Measurements from ENCODE around the gene KRT34. TPM values are rescaled to one million over a fixed set of nuclear protein-coding genes. Genes with fewer than 3 reads are reported as not detected.
A peak's percentile ranks its signal among the peaks of the same experiment; 100 is the strongest.
"Not testable (repeated sequence)": the region's sequence is repeated elsewhere in the genome, so short reads cannot be mapped to it uniquely, and the experiment has no call there.

The KRT34 gene
- not detected for total RNA-seq

DNA sequence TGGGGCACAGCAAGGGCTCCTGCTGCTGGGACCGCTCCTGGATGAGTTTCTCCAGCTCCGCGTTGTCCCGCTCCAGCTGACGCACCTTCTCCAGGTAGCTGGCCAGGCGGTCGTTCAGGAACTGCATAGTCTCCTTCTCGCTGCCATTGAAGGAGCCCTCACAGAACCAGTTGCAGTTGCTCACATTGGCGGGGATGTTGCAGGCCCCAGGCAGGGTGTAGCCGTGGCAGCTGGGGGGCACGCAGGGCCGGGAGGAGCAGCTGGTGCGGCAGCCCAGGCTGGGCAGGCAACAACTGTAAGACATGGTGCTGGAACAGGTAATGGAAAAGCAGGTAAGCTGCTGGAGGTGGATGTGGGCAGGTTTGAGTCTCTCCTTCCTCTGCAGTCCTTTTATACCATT, at the start of gene KRT34:
KRT34 (minus strand) TSS at position 364 of the 400 bp plus-strand sequence; CDS start at position 304, 60 bp downstream.
- not testable (repeated sequence) for ATAC-seq; DNase-seq (ENCODE audit: low spot score in 2 of 2); H3K27ac Mint-ChIP-seq; H3K36me3 Mint-ChIP-seq
- H3K9me3 Mint-ChIP-seq = peaks cover 7 to 12% of the 10 kb centered on the region in 2 donors

DNA sequence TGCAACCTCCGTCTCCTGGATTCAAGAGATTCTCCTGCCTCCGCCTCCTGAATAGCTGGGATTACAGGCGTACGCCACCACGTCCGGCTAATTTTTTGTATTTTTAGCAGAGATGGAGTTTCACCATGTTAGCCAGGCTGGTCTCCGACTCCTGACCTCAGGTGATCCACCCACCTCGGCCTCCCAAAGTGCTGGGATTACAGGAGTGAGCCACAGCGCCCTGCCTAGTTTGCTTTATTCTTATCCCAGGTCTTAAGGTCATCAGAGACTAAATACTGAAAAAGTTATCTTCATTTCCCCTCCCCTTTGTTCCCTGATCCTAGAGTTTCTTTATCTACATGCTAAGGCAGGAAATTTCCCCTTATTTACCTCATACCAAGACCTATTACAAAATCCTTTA, 48.3 kb upstream of the KRT34 start:
- not testable (repeated sequence) for H3K27ac Mint-ChIP-seq; H3K9me3 Mint-ChIP-seq; H3K36me3 Mint-ChIP-seq; ATAC-seq; DNase-seq (ENCODE audit: low spot score in 2 of 2)

DNA sequence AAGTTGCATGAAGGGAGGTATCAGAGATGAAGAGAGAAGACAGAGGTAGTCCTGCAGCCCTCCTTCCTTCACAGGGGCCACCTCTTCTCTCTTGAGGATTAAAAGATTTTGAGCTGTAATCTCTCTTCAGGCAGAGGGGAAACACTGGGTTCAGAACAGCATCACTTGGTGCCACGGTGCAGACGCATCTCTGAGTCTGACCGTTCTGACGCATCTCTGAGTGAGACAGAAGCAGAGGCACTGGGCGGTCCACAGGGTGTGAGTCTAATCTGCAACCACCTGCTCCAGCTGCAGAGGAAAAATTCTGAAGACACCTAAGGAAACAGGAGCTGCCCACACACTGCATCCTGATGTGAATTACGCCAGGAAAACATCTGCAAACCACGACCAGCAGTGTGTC, 47.6 kb upstream of the KRT34 start:
- DNase-seq (ENCODE audit: low spot score in 2 of 2) (no peak), ATAC-seq (no peak)
- no peaks in the 10 kb centered on the region for H3K9me3 Mint-ChIP-seq
- H3K36me3 Mint-ChIP-seq = no peaks in the 10 kb centered on the region
- H3K27ac Mint-ChIP-seq = no peak overlapping the region

DNA sequence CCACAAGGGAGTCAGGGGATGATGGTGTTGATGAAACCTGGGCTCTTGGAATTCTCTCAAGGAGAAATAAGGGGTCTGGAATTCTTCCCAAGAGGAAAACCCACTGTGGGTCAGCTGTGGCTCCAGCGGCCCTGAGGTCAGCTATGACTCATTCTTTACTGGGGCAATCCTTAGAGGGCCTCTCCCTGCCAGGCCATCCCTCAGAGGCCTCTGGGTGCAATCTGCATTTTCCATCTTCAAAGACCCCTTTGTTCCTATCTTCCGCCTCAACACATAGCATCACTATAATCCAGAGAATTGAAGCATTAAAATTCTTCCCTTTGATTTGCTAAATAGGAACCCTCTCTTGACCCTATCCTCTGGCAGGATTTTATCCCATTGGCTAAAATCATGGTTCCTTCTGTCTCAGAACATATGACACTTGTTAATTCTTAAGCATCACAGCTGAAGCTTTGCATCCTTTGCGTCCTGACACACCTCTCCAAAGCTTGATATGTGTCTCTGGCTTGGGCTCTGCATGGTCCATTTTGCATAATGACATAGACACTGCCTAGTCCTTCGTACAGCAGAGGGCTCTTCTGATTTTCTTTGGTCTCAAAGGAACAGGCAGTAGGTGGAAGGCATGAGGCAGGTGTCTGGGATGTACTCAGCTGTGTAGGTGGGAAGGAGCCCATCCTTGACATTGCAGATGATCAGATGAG, 46.6 kb upstream of the KRT34 start:
- Mint-ChIP-seq H3K36me3 (no peaks in the 10 kb centered on the region), H3K9me3 (no peaks in the 10 kb centered on the region), H3K27ac (peak overlapping the region in 1 of 2 donors; percentile 45)
- DNase-seq (ENCODE audit: low spot score in 2 of 2) = no peak
- ATAC-seq = no peak

DNA sequence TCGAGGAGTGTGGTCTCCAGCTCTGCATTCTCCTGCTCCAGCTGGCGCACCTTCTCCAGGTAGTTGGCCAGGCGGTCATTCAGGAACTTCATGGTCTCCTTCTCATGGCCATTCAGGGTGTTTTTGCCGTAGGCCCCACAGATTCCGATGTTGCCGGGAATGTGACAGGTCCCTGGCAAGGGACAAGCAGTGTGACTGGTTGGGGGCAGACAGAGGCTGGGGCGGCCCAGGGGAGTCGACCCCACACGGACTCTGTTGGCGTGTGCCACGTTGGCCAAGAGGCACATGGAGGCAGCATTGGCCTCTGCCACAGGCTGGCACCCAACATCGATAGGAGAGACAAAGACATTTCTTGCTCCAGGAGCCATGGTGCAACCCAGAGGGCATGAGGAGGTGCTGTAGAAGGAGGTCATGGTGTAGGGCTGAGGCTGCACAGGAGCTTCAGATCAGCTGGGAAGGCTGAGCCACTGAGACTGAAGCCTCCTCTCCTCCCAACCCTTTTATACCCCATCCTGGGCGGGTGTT, 42.1 kb upstream of the KRT34 start, which contains the start of gene KRT37:
KRT37 (minus strand) TSS at position 475 of the 525 bp plus-strand sequence; CDS start at position 413, 62 bp downstream.
- no peak for DNase-seq (ENCODE audit: low spot score in 2 of 2)
- ATAC-seq = no peak
- Mint-ChIP-seq H3K9me3 (no peaks in the 10 kb centered on the region), H3K27ac (peak within 1 kb of the TSS in 1 of 2 donors; percentile 28), H3K36me3 (no peaks in the 10 kb centered on the region)

DNA sequence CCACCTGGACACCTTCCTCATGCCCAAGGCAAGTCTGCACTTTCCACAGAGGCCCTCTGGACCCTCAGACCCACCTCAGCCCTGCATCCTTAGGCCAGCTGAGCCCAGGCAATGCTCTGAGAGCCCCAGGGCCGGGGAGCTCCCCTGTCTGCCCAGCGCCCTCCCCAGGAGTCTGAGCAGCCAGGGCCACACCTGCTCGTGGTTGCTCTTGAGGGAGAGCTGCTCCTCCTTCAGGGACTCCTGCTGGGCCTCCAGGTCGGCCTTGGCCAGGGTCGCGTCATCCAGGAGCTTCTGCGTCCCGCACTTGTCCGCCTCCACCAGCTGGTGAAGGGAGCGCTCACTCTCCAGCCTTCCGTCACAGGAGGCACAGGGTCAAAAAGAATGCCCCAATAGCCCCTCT, 40.5 kb upstream of the KRT34 start:
- not testable (repeated sequence) for H3K27ac Mint-ChIP-seq; H3K36me3 Mint-ChIP-seq; DNase-seq (ENCODE audit: low spot score in 2 of 2); H3K9me3 Mint-ChIP-seq; ATAC-seq

DNA sequence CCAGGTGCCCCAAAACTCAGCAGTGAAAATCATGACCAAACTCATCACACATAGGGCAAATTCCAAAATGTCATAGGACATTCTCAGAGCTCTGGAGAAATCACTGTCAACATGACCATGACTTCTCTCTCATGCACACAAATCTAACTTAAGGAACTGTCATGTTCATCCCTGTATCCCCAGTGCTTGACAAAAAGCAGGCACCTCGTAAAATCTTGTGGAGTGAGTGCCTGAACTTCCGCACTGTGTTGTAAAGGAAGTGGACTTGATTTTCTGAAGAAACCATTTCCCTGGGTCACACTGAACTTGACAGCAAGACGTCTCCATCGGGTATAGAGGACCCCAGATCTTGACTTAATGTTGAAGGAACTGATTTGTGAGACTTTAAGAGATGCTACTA, 39.5 kb upstream of the KRT34 start:
- Mint-ChIP-seq H3K9me3 (no peaks in the 10 kb centered on the region), H3K27ac (peak overlapping the region in 1 of 2 donors; percentile 21), H3K36me3 (no peaks in the 10 kb centered on the region)
- ATAC-seq (no peak), DNase-seq (ENCODE audit: low spot score in 2 of 2) (no peak)

DNA sequence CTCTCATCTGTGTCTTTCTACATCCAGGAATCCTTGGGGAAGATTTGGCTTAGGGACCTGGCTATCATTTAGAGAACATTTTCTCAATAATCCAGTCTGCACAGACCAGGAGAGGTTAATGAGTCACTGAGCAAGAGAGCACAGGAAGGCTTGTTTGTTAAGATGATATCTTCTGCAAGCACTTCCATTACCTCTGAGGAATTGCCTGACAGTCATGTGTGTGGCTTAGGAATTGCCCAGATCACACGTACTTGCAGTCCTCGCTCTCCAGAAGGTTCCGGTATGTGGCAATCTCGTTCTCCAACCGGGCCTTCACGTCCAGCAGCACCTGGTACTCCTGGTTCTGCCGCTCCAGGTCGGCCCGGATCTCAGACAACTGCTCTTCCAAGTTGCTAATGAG, 39.0 kb upstream of the KRT34 start:
- Mint-ChIP-seq H3K36me3 (no peaks in the 10 kb centered on the region), H3K27ac (peak overlapping the region in 1 of 2 donors; percentile 21), H3K9me3 (no peaks in the 10 kb centered on the region)
- DNase-seq (ENCODE audit: low spot score in 2 of 2) (no peak), ATAC-seq (no peak)

DNA sequence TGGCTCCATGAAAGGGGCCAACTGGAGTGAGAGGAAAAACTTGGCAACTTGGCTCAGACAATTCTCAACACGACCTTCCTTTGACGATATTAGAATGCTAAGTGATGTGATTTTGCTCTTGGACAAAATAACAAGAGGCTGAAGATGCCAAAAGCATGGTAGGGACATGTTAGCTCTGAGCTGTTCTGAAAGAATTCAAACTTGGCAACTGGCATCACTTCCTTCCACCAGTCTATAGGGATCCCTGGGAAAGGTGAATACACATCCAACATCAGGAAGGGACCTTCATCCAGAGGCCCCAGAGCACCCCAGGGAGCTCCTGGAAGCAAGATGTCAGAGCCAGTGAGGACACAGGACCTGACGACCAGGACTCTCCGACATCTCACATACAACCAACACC, 38.0 kb upstream of the KRT34 start:
- ATAC-seq (no peak), DNase-seq (ENCODE audit: low spot score in 2 of 2) (no peak)
- Mint-ChIP-seq H3K9me3 (no peaks in the 10 kb centered on the region), H3K27ac (no peak overlapping the region), H3K36me3 (no peaks in the 10 kb centered on the region)

DNA sequence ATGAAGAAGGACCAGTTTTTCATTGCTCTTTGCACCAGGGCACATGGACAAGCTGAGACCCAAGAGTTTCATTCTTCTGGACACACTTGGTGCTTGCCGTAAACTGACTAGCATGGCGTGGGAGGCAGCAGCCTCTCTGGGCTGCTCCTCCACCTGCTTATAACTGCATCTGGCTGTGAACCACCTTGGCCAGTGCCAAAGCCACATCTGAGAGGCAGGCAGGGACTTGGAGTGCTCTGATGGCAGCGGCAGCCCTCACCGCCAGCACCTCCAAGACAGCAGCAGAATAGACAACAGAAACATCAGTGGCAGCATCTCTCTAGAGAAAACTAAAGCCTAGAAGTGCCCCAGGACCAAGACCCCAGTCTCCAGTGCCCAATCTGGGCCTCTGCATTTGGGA, 37.6 kb upstream of the KRT34 start:
- no peaks in the 10 kb centered on the region for H3K9me3 Mint-ChIP-seq
- H3K36me3 Mint-ChIP-seq = no peaks in the 10 kb centered on the region
- H3K27ac Mint-ChIP-seq = no peak overlapping the region
- DNase-seq (ENCODE audit: low spot score in 2 of 2) (no peak), ATAC-seq (no peak)

DNA sequence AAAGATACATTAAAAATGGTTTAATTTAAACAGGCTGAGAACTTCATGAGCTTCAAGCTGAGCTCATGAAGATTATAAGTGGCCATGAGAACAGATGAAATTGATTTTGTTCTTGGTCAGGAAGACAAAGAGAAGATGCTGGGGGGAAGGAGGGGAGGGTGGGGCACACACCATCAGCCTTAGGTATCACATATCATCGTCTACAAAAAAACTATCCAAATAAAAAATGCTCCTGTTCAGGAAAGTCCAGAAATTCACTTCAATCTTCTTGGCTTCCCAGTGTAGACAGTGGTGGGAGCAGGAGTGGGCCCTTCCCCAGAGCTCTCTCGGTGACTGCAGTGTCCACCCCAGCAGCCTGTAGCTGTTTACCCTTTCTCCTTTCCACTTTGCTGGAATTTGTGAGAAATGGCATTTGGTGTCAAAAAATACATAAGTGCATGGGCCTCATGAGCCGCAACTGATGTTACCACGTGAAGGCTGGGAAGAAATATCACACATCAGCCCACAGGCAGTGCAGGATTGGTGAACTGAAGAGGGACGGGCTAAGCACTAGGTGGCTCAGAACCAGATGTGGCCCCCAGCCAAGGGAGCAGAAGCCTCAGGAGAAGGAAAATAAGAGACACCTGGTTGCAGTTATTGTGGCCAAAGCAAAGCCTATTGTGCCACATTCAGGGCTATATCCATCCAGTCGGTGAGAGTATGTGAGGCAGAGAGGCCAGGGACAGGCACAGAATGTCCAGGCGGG, 36.2 kb upstream of the KRT34 start:
- no peak for DNase-seq (ENCODE audit: low spot score in 2 of 2)
- ATAC-seq = no peak
- H3K27ac Mint-ChIP-seq = no peak overlapping the region
- H3K36me3 Mint-ChIP-seq = no peaks in the 10 kb centered on the region
- H3K9me3 Mint-ChIP-seq = no peaks in the 10 kb centered on the region

DNA sequence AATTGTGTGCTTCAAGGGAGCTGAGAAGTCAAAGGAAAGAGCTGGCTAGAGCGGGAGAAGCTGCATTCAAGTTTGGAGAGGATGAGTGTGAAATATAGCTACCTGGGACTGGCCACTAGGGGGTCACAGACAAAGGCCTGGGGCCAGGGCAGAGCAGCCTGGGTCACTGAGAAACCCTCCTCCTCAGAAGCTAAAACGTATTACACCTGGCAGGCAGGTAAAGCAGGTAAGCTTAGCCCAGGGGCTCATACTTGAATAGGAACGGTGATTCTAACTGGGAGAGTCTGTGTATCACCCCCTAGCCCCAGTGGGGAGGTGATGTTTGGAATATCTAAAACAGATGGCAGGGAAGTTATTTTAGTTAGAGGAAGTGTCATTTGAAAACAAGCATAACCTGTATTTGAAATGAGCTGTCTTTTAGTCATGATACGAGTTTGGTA, 35.5 kb upstream of the KRT34 start:
- no peak for DNase-seq (ENCODE audit: low spot score in 2 of 2)
- no peaks in the 10 kb centered on the region for H3K36me3 Mint-ChIP-seq

DNA sequence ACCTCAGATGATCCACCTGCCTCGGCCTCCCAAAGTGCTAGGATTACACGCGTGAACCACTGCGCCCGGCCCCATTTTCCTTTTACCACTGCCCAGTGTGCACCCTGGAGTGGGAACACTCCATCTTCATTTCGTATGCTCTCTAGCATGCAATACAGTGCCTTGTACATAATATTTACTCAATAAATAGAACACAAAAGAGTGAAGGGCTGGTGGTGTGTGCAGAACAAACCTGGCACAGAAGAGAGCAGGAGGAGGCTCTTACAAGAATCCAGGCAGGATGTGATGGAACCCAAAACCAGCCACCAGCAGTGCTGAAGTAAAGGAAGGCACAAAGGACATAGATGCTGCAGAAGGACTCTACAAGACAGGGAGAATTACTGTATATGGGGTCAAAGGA, 35.0 kb upstream of the KRT34 start:
- ATAC-seq = no peak
- no peaks in the 10 kb centered on the region for H3K36me3 Mint-ChIP-seq
- peak overlapping the region in 1 of 2 donors; percentile 27 for H3K27ac Mint-ChIP-seq
- H3K9me3 Mint-ChIP-seq = no peaks in the 10 kb centered on the region
- no peak for DNase-seq (ENCODE audit: low spot score in 2 of 2)

More for the DNA sequence above, 35.5 kb upstream of the KRT34 start:
- Mint-ChIP-seq H3K27ac (peak overlapping the region in 1 of 2 donors; percentile 27), H3K9me3 (no peaks in the 10 kb centered on the region)
- peak in 1 of 2 donors; percentile 43 for ATAC-seq

DNA sequence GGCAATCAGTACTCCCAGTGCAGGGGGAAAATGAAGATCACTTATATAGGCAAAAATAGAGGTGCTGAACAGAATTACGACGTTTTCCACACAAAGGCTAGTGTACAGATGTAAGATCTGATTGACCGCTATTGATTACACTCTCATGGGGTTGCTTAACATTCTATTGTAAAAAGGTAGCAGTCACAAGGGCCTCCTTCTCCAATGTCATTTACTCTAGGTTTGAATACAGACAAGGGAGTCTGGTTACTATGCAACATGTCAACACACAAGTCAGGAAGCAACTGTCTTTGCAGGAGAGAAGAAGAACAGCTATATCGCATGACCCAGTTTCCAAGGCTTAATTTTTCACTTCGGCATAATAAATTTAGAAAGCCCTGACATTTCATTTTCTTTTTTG, 34.4 kb upstream of the KRT34 start:
- Mint-ChIP-seq H3K9me3 (no peaks in the 10 kb centered on the region), H3K27ac (no peak overlapping the region), H3K36me3 (no peaks in the 10 kb centered on the region)
- DNase-seq (ENCODE audit: low spot score in 2 of 2) (no peak), ATAC-seq (no peak)

DNA sequence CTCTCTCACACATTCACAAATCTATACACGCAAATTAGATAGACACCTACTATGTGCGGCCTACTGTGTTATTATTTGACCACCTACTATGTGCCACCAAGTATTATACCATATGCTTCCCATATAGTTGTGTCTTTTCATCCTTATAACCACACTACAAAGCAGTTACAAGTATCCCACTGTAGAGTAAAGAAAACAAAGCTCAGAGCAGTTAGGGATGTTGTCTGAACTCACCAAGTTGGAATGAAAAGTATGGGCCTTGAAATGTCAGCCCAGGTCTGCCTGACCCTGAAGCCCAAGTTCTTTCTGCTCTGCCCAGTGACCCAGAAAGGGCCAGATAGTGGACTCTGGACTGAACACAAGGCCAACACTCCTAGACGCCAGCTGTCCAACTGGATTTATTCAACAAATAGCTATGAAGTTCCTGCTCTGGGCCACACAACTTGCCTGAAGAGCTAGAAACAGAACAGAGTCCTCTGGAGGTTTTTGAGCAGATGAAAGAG, 33.8 kb upstream of the KRT34 start:
- Mint-ChIP-seq H3K27ac (no peak overlapping the region), H3K9me3 (no peaks in the 10 kb centered on the region), H3K36me3 (no peaks in the 10 kb centered on the region)
- ATAC-seq (no peak), DNase-seq (ENCODE audit: low spot score in 2 of 2) (no peak)

DNA sequence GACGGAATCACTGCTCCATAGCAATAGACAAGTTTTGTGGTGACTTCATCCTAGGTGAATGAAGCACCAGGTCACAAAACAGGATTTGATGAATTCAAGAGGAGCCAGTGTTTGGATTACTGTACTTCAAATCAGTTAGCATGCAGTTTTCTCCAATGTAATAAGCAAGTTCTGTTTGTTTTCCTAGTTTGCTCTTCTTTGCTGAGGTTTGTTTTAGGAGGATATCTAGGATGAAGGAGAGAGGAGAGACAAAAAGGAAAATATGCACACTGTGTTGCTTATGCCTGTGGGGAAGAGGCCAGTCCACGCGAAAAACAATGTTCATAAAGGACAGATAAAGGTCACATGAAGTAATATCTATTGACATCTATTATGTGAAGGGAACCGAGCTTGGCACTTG, 33.3 kb upstream of the KRT34 start:
- DNase-seq (ENCODE audit: low spot score in 2 of 2) (no peak), ATAC-seq (no peak)
- Mint-ChIP-seq H3K27ac (no peak overlapping the region), H3K36me3 (no peaks in the 10 kb centered on the region), H3K9me3 (no peaks in the 10 kb centered on the region)

DNA sequence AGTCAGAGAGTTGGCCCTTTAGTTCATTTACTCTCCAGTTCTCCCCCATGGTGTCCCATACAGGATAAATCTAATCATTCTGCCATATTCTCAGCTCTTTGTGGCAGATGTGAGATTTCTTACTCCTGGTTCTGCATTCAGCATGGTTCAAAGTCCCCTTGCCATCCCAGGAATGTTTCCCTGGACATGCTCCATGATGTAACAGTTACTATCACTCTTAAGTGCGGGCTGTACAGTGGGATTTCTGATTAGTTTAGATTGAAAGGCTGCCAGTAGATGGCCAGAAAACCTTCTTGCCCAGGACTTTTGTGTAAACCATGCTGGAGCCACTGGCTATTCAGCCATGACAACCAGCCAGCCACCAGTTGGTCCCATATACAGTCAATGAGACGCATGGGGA, 31.9 kb upstream of the KRT34 start:
- Mint-ChIP-seq H3K36me3 (no peaks in the 10 kb centered on the region), H3K9me3 (no peaks in the 10 kb centered on the region), H3K27ac (no peak overlapping the region)

More for the DNA sequence above, 31.9 kb upstream of the KRT34 start:
- ATAC-seq = no peak
- no peak for DNase-seq (ENCODE audit: low spot score in 2 of 2)
